ENCODE results near the gene DGKG.

The DGKG gene

DNA sequence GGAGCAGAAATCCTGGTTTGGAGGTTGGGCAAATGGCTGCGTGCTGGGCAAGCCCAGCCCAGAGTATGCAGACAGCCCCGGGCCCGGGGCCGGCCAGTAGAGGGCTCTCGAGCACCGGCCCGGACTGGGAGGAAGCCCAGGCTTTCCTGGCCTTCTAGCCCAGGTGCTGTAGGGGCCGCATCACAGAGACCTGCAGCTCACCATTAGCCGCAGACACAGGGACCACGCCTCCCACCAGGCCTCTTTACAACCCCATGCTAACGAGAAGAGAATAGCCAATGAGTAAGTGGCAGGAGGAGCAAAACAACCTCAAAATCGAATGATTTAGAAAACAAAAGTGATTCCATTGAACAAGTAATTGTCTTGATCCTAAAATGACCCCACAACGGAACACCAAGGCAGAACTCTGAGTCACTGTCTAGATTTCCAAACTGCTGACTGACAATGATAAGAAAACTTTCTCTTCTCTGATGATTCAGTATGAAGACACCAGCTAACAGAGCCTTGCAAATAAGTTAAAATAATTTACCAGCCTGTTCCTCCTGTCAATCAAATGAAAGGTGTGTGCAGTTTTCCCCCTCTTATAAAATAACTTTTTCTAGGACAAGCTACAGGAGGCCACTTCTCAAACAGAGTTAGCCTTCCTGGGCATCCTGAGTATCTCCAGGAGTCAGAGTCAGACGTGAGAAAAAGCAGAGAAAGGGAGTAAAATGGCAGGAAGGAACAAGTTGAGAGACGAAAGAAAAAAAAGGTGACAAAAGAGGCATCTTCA, 102.2 kb downstream of the DGKG start:
- peak; percentile 82 for DNase-seq (ENCODE audit: extremely low read depth, insufficient read length)
- Histone ChIP-seq H3K4me3 (replicated peaks; ENCODE audit: low read depth, low read length) (no peak overlapping the region), H3K27me3 (replicated peaks; ENCODE audit: control insufficient read depth, insufficient read depth, low read length) (no peaks in the 10 kb centered on the region), H3K36me3 (ENCODE audit: control insufficient read depth, insufficient read depth, low read length) (no peaks in the 10 kb centered on the region)
- TF ChIP-seq, protein P1, sequence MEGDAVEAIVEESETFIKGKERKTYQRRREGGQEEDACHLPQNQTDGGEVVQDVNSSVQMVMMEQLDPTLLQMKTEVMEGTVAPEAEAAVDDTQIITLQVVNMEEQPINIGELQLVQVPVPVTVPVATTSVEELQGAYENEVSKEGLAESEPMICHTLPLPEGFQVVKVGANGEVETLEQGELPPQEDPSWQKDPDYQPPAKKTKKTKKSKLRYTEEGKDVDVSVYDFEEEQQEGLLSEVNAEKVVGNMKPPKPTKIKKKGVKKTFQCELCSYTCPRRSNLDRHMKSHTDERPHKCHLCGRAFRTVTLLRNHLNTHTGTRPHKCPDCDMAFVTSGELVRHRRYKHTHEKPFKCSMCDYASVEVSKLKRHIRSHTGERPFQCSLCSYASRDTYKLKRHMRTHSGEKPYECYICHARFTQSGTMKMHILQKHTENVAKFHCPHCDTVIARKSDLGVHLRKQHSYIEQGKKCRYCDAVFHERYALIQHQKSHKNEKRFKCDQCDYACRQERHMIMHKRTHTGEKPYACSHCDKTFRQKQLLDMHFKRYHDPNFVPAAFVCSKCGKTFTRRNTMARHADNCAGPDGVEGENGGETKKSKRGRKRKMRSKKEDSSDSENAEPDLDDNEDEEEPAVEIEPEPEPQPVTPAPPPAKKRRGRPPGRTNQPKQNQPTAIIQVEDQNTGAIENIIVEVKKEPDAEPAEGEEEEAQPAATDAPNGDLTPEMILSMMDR (IDR thresholded peaks at IDR 0.05; ENCODE audit: insufficient read depth, low read length, poor library complexity, severe bottlenecking): peak; percentile 99

DNA sequence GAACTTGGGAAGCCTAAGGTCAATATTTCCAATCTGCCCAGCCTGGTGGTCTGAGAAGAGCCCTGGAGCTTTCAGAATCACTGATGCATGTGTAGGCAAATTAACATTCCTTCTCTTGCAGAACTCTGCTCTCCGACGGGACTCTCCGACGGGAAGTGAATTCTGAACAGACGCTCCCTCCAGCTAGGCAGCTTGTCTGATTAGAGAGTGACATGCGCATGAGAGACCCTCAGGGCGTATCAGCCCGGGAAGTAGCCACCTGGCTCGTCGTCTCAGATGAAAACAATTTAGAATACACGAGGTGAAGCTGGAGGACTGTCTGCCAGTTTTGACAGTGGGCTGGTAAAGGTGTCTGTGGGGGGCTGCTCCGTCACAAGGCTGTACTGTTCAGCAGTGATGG, 103.1 kb downstream of the DGKG start:
- no peaks in the 10 kb centered on the region for H3K27me3 ChIP-seq (replicated peaks; ENCODE audit: control insufficient read depth, insufficient read depth, low read length)
- H3K4me3 ChIP-seq (replicated peaks; ENCODE audit: low read depth, low read length): no peak overlapping the region
- DNase-seq (ENCODE audit: extremely low read depth, insufficient read length): no peak
- TF ChIP-seq, protein P1 (IDR thresholded peaks at IDR 0.05; ENCODE audit: insufficient read depth, low read length, poor library complexity, severe bottlenecking): no peak
- no peaks in the 10 kb centered on the region for H3K36me3 ChIP-seq (ENCODE audit: control insufficient read depth, insufficient read depth, low read length)

DNA sequence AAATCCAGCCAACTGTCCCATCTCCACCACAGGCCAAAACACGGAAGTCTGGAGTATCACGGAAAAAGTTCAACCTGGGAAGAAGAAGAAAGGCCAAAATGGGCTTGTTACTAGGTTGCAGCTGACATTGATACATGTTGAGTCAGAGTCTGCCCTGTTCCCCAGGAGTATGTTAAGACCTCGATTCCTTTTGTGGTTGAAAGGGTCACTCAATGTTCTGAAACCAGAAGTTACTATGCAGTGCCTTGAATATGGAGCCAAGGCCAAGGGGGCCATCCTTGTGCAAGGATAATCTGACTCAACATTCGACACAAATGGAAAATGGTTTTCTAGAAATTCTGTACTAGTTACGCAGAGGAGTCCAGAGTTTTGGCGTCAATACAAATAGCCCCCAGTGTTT, 104.2 kb downstream of the DGKG start:
- Histone ChIP-seq H3K36me3 (ENCODE audit: control insufficient read depth, insufficient read depth, low read length) (no peaks in the 10 kb centered on the region), H3K27me3 (replicated peaks; ENCODE audit: control insufficient read depth, insufficient read depth, low read length) (no peaks in the 10 kb centered on the region), H3K4me3 (replicated peaks; ENCODE audit: low read depth, low read length) (no peak overlapping the region)
- DNase-seq (ENCODE audit: extremely low read depth, insufficient read length): no peak
- TF ChIP-seq, protein P1 (IDR thresholded peaks at IDR 0.05; ENCODE audit: insufficient read depth, low read length, poor library complexity, severe bottlenecking): no peak

GRCh38 chr3:186255703-186256331, 106.2 kb downstream of the DGKG start:
- H3K36me3 ChIP-seq (ENCODE audit: control insufficient read depth, insufficient read depth, low read length): no peaks in the 10 kb centered on the region
- TF ChIP-seq, protein P1 (IDR thresholded peaks at IDR 0.05; ENCODE audit: insufficient read depth, low read length, poor library complexity, severe bottlenecking): peak; percentile 68
- no peak overlapping the region for H3K4me3 ChIP-seq (replicated peaks; ENCODE audit: low read depth, low read length)
- H3K27me3 ChIP-seq (replicated peaks; ENCODE audit: control insufficient read depth, insufficient read depth, low read length): no peaks in the 10 kb centered on the region
- DNase-seq (ENCODE audit: extremely low read depth, insufficient read length): peak; percentile 54

DNA sequence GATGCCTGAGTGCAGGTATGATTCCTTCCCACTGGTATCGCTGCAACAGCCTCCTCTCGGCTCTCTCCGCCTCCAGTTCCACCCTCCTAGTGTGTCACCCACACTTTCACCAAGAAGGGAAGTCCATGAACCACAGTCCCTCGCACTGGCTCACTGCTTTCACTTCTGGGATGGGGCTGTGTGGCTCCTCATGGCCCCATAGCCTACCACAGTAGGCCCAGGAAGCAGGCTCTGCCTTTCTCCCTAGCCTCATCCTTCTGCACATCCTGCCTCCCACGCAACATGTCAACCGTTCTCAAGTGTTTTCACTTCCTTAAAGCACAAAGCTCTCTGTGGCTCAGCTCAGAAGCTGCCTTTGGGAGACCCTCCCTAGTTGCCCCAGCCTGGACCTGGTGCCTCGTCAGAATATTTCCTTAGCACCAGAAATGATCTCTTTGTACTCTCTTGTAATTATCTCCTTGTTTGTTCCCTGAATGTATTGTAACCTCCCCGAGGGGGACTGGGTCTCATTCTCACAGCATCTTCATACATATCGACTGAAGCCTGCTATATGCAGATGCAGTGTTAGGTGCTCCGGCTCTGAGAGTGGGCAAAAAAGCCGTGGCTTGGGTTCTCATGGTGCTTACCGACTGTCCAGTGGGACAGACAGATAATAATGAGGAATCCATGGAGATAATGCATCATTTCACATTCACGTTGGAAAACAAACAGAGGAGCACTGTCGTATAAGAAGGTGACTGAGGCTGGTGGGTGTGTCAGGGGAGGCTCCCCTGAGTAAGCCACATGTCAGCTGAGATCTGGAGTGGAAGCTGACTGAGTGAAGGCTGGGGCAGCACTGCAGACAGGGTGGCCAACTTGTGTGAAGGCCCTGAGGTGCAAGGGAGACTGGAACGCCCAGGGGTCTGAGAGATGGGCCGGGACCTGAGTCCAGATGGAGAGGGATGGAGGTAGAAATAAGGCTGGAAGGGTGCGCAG, 107.1 kb downstream of the DGKG start:
- TF ChIP-seq, protein P1 (IDR thresholded peaks at IDR 0.05; ENCODE audit: insufficient read depth, low read length, poor library complexity, severe bottlenecking): no peak
- peak; percentile 57 for DNase-seq (ENCODE audit: extremely low read depth, insufficient read length)
- H3K36me3 ChIP-seq (ENCODE audit: control insufficient read depth, insufficient read depth, low read length): no peaks in the 10 kb centered on the region
- no peaks in the 10 kb centered on the region for H3K27me3 ChIP-seq (replicated peaks; ENCODE audit: control insufficient read depth, insufficient read depth, low read length)
- H3K4me3 ChIP-seq (replicated peaks; ENCODE audit: low read depth, low read length): no peak overlapping the region

All from GM06990 (cell line).